BJ (cell line): ENCODE data around the gene SORL1. TPM values are rescaled to one million over a fixed set of nuclear protein-coding genes. Genes with fewer than 3 reads are reported as not detected.

Experiments
- CTCF ChIA-PET: fragments of 350-600 bp; formaldehyde crosslinking; extraction: SDS; loops from one replicate; lab custom pipeline; 2021; ENCODE audit warnings: antibody characterized with exemption, inconsistent platforms; lab: Yijun Ruan, JAX
- POLR2A ChIA-PET: fragments of 300-600 bp; sonication (Branson Sonifier 250); formaldehyde crosslinking; extraction: SDS; loops from one replicate; lab custom pipeline; 2021; ENCODE audit warnings: antibody characterized with exemption; lab: Charles Lee
- DNase-seq: peaks from one replicate; pipeline ENCODE4 v3.0.0-alpha.2; 2011; ENCODE audit warnings: low read depth
- H3K27me3 ChIP-seq: 2 replicates; pipeline ENCODE4 v1.6.0; 2011; ENCODE audit warnings: low read length; ENCODE audit not compliant: control insufficient read depth, insufficient read depth
- H3K36me3 ChIP-seq: 2 replicates; pipeline ENCODE4 v1.5.1; 2011; ENCODE audit warnings: low read length; ENCODE audit not compliant: control insufficient read depth, insufficient read depth
- H3K4me3 ChIP-seq: 2 replicates; pipeline ENCODE4 v1.5.1; 2011; ENCODE audit warnings: low read depth, mild to moderate bottlenecking, control low read depth, low read length
- polyA plus RNA-seq: library from polyadenylated mRNA; depleted of rRNA; stranded (reverse); fragments of >200 nt; gene quantifications from 2 replicates; pipeline ENCODE4 v1.2.3, GENCODE V29; 2011
- TF ChIP-seq, protein P1 (sequence below): IDR thresholded peaks from 2 replicates; pipeline ENCODE4 v1.5.1; 2011; ENCODE audit warnings: low read depth, mild to moderate bottlenecking, control low read depth, inconsistent platforms, low read length, moderate library complexity; ENCODE audit not compliant: insufficient read depth

Gene SORL1
- polyA plus RNA-seq, 1 experiment, result 1.4 TPM

DNA sequence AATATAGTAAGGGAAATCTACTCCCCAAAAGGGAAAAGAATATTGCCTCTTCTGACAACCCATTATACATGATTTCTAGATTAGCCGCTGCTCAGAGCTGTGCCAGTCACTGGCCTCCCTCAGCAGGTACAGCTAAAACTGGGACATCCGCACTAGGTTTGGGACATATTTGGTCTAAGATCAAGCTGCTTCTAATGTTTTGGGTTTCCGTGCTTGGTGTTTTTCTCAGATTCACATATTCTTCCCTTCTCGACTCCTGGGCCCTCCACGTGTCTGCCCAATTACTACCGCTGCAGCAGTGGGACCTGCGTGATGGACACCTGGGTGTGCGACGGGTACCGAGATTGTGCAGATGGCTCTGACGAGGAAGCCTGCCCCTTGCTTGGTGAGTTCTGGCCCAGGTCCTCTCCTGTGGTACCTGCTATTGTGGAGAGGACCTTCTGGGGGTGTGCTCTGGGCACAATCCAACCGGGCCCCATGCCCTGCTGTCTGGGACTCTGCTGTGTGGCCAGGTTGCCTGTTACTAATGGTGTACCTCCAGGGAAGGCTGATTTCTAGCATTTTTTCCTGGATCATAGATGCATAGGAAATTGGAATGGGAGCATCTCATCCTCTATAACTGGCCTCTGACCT lies 138.8 kb downstream of the SORL1 start:
- POLR2A ChIA-PET, result no interaction called here
- no peak for DNase-seq
- CTCF ChIA-PET, result interaction anchor here (0.6 to 3.4 kb wide), 18 partner anchors 10 to 404 kb away, joined by 3 to 34 read pairs (median 5); partner anchors contain the start of genes SORL1 and SORL1-AS1
- TF ChIP-seq, protein P1, sequence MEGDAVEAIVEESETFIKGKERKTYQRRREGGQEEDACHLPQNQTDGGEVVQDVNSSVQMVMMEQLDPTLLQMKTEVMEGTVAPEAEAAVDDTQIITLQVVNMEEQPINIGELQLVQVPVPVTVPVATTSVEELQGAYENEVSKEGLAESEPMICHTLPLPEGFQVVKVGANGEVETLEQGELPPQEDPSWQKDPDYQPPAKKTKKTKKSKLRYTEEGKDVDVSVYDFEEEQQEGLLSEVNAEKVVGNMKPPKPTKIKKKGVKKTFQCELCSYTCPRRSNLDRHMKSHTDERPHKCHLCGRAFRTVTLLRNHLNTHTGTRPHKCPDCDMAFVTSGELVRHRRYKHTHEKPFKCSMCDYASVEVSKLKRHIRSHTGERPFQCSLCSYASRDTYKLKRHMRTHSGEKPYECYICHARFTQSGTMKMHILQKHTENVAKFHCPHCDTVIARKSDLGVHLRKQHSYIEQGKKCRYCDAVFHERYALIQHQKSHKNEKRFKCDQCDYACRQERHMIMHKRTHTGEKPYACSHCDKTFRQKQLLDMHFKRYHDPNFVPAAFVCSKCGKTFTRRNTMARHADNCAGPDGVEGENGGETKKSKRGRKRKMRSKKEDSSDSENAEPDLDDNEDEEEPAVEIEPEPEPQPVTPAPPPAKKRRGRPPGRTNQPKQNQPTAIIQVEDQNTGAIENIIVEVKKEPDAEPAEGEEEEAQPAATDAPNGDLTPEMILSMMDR, result no peak
- Histone ChIP-seq H3K27me3 (no peaks in the 10 kb centered on the region), H3K4me3 (no peak overlapping the region), H3K36me3 (no peaks in the 10 kb centered on the region)

DNA sequence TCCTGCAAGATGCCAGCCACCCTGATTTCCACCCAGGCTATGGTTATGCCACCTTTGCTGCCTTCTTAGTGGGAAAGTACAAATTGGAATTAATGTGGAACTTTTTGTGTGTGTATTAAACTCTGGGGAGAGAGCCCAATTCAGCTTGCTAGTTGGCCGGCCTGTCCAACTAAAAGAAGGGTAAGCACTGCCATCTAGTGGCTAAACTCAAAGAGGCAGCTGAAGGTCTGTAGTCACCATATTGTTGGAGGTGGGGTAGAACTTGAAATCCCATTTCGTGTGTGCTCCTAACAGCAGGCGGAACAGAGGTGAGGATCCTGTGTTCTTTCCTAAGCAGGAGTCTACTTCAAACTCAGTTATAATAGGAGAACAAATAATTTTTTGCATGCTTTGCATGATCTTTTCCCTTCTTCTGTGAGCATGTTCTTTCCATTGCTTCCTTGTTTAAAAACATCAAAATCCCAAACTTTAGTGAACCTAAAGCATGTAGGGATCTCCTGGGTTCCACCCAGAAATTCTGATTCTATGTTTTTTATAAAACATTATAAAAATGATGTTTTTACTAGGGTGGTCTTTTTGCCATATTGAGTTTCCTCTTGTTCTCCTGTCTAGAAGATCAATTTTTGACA lies 139.4 kb downstream of the SORL1 start:
- ChIA-PET POLR2A (no interaction called here), CTCF (interaction anchor here (0.6 to 3.4 kb wide), 20 partner anchors 10 to 405 kb away, joined by 3 to 34 read pairs (median 5); partner anchors contain the start of genes SORL1 and SORL1-AS1)
- TF ChIP-seq, protein P1, result peak; percentile 82
- no peaks in the 10 kb centered on the region for H3K36me3 ChIP-seq
- no peak overlapping the region for H3K4me3 ChIP-seq
- DNase-seq, result peak; percentile 23
- H3K27me3 ChIP-seq, result no peaks in the 10 kb centered on the region

DNA sequence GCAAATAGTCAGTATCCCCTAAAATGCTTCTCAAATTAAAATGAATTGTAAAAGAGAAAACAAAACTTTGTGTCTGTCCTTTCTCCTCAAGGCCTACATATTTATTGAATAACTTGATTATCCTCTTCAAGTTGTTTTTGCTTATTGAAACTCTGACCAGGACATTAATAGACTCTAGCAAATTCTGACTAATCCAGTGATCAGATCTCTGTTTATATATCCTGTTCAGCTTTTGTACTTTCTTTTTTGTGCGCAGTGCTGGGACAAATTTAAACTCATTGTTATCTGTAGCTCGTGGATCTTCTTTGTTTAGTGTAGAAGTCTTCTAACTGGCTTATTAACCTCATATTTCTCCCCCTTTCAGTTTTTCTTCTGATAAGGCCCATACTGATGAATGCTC lies 140.6 kb downstream of the SORL1 start:
- H3K36me3 ChIP-seq, result no peaks in the 10 kb centered on the region
- POLR2A ChIA-PET, result no interaction called here
- DNase-seq, result no peak
- H3K4me3 ChIP-seq, result no peak overlapping the region
- TF ChIP-seq, protein P1, result no peak
- CTCF ChIA-PET, result interaction anchor here (1.4 to 3.4 kb wide), 3 partner anchors 15 to 274 kb away, joined by 3 to 34 read pairs (median 9); no protein-coding TSS in a partner anchor
- H3K27me3 ChIP-seq, result no peaks in the 10 kb centered on the region

DNA sequence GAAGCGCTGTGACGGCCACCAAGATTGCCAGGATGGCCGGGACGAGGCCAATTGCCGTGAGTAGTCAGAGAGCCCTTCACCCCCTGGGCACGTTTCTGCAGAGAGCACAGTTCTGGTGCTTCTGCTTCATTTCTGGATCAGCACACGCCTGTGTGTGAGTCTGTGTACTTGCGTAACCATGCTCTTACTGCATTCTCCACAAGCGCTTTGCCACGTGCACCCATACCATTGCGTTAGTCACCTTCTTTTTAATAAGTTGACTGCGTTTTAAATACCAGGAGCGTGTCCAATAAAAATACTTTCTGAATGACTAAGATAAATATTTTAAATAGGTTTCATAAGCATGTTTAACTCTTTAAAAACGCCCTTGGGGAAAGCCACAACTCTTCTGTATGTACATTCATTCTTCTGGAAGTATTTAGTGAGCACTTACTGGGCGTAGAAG lies 143.6 kb downstream of the SORL1 start:
- Histone ChIP-seq H3K4me3 (no peak overlapping the region), H3K27me3 (no peaks in the 10 kb centered on the region), H3K36me3 (no peaks in the 10 kb centered on the region)
- CTCF ChIA-PET, result interaction anchor here (0.8 to 2.7 kb wide), 4 partner anchors 54 to 347 kb away, joined by 3 to 21 read pairs (median 3); no protein-coding TSS in a partner anchor
- TF ChIP-seq, protein P1, result no peak
- peak; percentile 100 for DNase-seq
- POLR2A ChIA-PET, result interaction anchor here (0.6 to 0.7 kb wide), 3 partner anchors 129 to 506 kb away, joined by 4 to 7 read pairs (median 6); no protein-coding TSS in a partner anchor
